ENCODE data around the gene COBL.

GRCh38 chr7:51316666-51317581 is at the start of gene COBL:
- TF ChIP-seq JUN (IDR thresholded peaks at IDR 0.05; ENCODE audit: low read depth, low read length) (no peak), RAD21 (IDR thresholded peaks at IDR 0.05 in 1 of 2, conservative IDR thresholded peaks at IDR 0.05 in 1 of 2; ENCODE audit: low read depth in 2 of 2, low read length in 2 of 2) (no peak), POLR2AphosphoS5 (IDR thresholded peaks at IDR 0.05; ENCODE audit: low read depth, low read length) (peak; percentile 39), EP300 (IDR thresholded peaks at IDR 0.05; ENCODE audit: borderline replicate concordance in 1 of 2, low read depth in 2 of 2, low read length in 2 of 2) (no peak), JUND (IDR thresholded peaks at IDR 0.05; ENCODE audit: low read length) (no peak), CTCF (IDR thresholded peaks at IDR 0.05; ENCODE audit: control extremely low read depth in 1 of 3, insufficient read depth in 1 of 3, low read depth in 1 of 3, low read length in 3 of 3) (no peak), MAFK (IDR thresholded peaks at IDR 0.05; ENCODE audit: low read depth, low read length) (no peak), SIN3A (conservative IDR thresholded peaks at IDR 0.05 in 1 of 2, IDR thresholded peaks at IDR 0.05 in 1 of 2; ENCODE audit: low read depth in 1 of 2, low read length in 2 of 2) (0 out of 4 replicates have a peak, but pooled peaks have one; percentile 12 to 77), POLR2A (IDR thresholded peaks at IDR 0.05; ENCODE audit: control extremely low read depth in 1 of 2, low read depth in 2 of 2, low read length in 2 of 2) (peak in 1 of 2 experiments; percentile 57; a peak in 1 of 3 replicates), CEBPB (IDR thresholded peaks at IDR 0.05; ENCODE audit: low read depth, low read length) (no peak), CBX5 (IDR thresholded peaks at IDR 0.05; ENCODE audit: low read depth, low read length) (no peak)
